Measurements from ENCODE around the gene CFAP100. TPM values are rescaled to one million over a fixed set of nuclear protein-coding genes. Genes with fewer than 3 reads are reported as not detected.

The CFAP100 gene
- polyA plus RNA-seq, 3 donors = not detected

- H3K9ac ChIP-seq (ENCODE audit: insufficient read depth, low read length, poor library complexity, severe bottlenecking) = peak overlapping the region; percentile 53
- H4K20me1 ChIP-seq (ENCODE audit: insufficient read depth, low read length) = peaks cover 58% of the 10 kb centered on the region
- no peaks in the 10 kb centered on the region for H3K9me3 ChIP-seq (replicated peaks in 1 of 2; ENCODE audit: control insufficient read depth in 1 of 2, insufficient read depth in 1 of 2, low read length in 2 of 2)
- peak overlapping the region; percentile 89 to 95 for H3K27ac ChIP-seq (ENCODE audit: low read depth in 1 of 2, low read length in 2 of 2)
- WGBS (ENCODE audit: insufficient coverage) = 0% methylated on average over 1 of the region's 14 CpGs
- no peaks in the 10 kb centered on the region for H3K27me3 Mint-ChIP-seq (ENCODE audit: low read depth in 3 of 3)
- no peaks in the 10 kb centered on the region for H3K27me3 ChIP-seq (ENCODE audit: control insufficient read depth in 2 of 2, insufficient read depth in 2 of 2, low read length in 2 of 2)
- H3K4me1 Mint-ChIP-seq = peaks cover 50% of the 10 kb centered on the region
- H3K4me1 ChIP-seq (ENCODE audit: control insufficient read depth in 1 of 2, insufficient read depth in 2 of 2, low read length in 2 of 2) = peaks cover 44 to 53% of the 10 kb centered on the region in 2 donors
- H3K9me3 Mint-ChIP-seq = peaks cover 0 to under 1% (median 0%) of the 10 kb centered on the region in 7 donors
- peaks cover 29 to 34% of the 10 kb centered on the region in 2 donors for H3K36me3 Mint-ChIP-seq
- H3K4me3 Mint-ChIP-seq = peak overlapping the region; percentile 87 to 88
- no peak for TF ChIP-seq CTCF (IDR thresholded peaks at IDR 0.05)
- DNase-seq = peak in 1 of 3 donors; percentile 22
- no peak overlapping the region for H2AFZ ChIP-seq (ENCODE audit: insufficient read depth, low read depth, low read length, poor library complexity, severe bottlenecking)
- H3K27ac Mint-ChIP-seq = peak overlapping the region; percentile 95 to 99 (median 98)
- peak overlapping the region; percentile 79 for H3K4me2 ChIP-seq (replicated peaks; ENCODE audit: extremely low read depth, low read length, poor library complexity, severe bottlenecking)
- H3K36me3 ChIP-seq (replicated peaks in 1 of 2; ENCODE audit: control insufficient read depth in 1 of 2, insufficient read depth in 2 of 2, low read length in 2 of 2) = peaks cover 30 to 31% of the 10 kb centered on the region in 2 donors
- intact Hi-C loops (cut with micrococcal nuclease) = loop anchor here (10.0 kb wide), 2 partner anchors 119 to 559 kb away; partner anchors contain the start of gene KLF15 (in 1 of the 2)
- peak overlapping the region in 2 of 3 experiments; percentile 37 to 77 for H3K4me3 ChIP-seq (replicated peaks in 1 of 3; ENCODE audit: low read depth in 2 of 3, low read length in 3 of 3)
- peaks cover 60% of the 10 kb centered on the region for H3K79me2 ChIP-seq (ENCODE audit: insufficient read depth, low read length)
These were observed 78.8 kb downstream of the CFAP100 start for GRCh38 chr3:126473292-126474168.

- Histone ChIP-seq H2AFZ (ENCODE audit: insufficient read depth, low read depth, low read length, poor library complexity, severe bottlenecking) (no peak overlapping the region), H3K27ac (ENCODE audit: low read depth in 1 of 2, low read length in 2 of 2) (peak overlapping the region; percentile 89 to 95), H3K9me3 (replicated peaks in 1 of 2; ENCODE audit: control insufficient read depth in 1 of 2, insufficient read depth in 1 of 2, low read length in 2 of 2) (no peaks in the 10 kb centered on the region), H3K36me3 (replicated peaks in 1 of 2; ENCODE audit: control insufficient read depth in 1 of 2, insufficient read depth in 2 of 2, low read length in 2 of 2) (peaks cover 18 to 19% of the 10 kb centered on the region in 2 donors), H3K27me3 (ENCODE audit: control insufficient read depth in 2 of 2, insufficient read depth in 2 of 2, low read length in 2 of 2) (no peaks in the 10 kb centered on the region), H3K4me3 (replicated peaks in 1 of 3; ENCODE audit: low read depth in 2 of 3, low read length in 3 of 3) (peak overlapping the region; percentile 35 to 77 (median 63)), H4K20me1 (ENCODE audit: insufficient read depth, low read length) (peaks cover 46% of the 10 kb centered on the region), H3K79me2 (ENCODE audit: insufficient read depth, low read length) (peaks cover 48% of the 10 kb centered on the region), H3K4me2 (replicated peaks; ENCODE audit: extremely low read depth, low read length, poor library complexity, severe bottlenecking) (peak overlapping the region; percentile 79), H3K4me1 (ENCODE audit: control insufficient read depth in 1 of 2, insufficient read depth in 2 of 2, low read length in 2 of 2) (peaks cover 41 to 47% of the 10 kb centered on the region in 2 donors), H3K9ac (ENCODE audit: insufficient read depth, low read length, poor library complexity, severe bottlenecking) (peak overlapping the region; percentile 83)
- H3K9me3 Mint-ChIP-seq = no peaks in the 10 kb centered on the region
- intact Hi-C loops (cut with micrococcal nuclease) = loop anchor here (10.0 kb wide), 2 partner anchors 120 to 560 kb away; partner anchors contain the start of gene KLF15 (in 1 of the 2)
- peaks cover 17 to 21% of the 10 kb centered on the region in 2 donors for H3K36me3 Mint-ChIP-seq
- peaks cover 39% of the 10 kb centered on the region for H3K4me1 Mint-ChIP-seq
- peak overlapping the region; percentile 81 to 98 (median 95) for H3K27ac Mint-ChIP-seq
- H3K4me3 Mint-ChIP-seq = peak overlapping the region; percentile 88 to 92
- no peaks in the 10 kb centered on the region for H3K27me3 Mint-ChIP-seq (ENCODE audit: low read depth in 3 of 3)
- WGBS (ENCODE audit: insufficient coverage) = 11% methylated on average over 72 of the region's 72 CpGs
- peak; percentile 36 to 66 (median 62) for DNase-seq
- no peak for TF ChIP-seq CTCF (IDR thresholded peaks at IDR 0.05)
These were observed 80.0 kb downstream of the CFAP100 start for GRCh38 chr3:126474498-126475412.

Measured in CD14-positive monocyte (primary cell).